HG03097 (cell line): ENCODE measurements around the gene ARL14EP.

Experiments
- ATAC-seq: cut with Tn5 transposase; IDR thresholded peaks from one replicate; pipeline ENCODE4 v1.9.1; 2021; ENCODE audit not compliant: unreplicated experiment, low FRiP score

The ARL14EP gene

GRCh38 chr11:30322826-30323710 is at the start of gene ARL14EP:
Gene ARL14EP, plus strand, starts transcription at chr11:30323104. Its CDS starts 7,845 bp downstream, at chr11:30330949.
- peak; percentile 98 for ATAC-seq

GRCh38 chr11:30277176-30277575 is 45.7 kb upstream of the ARL14EP start:
- ATAC-seq, result no peak

- no peak for ATAC-seq
These were observed 43.1 kb upstream of the ARL14EP start for GRCh38 chr11:30279796-30280195.

- peak; percentile 39 for ATAC-seq
These were observed 41.2 kb upstream of the ARL14EP start for GRCh38 chr11:30281476-30282288.

- ATAC-seq, result peak; percentile 99
These were observed 40.6 kb upstream of the ARL14EP start for GRCh38 chr11:30282289-30282631.

GRCh38 chr11:30284836-30285235 is 38.1 kb upstream of the ARL14EP start:
- no peak for ATAC-seq

- no peak for ATAC-seq
These were observed 37.3 kb upstream of the ARL14EP start for GRCh38 chr11:30285416-30286121.

- ATAC-seq, result no peak
These were observed 31.6 kb upstream of the ARL14EP start for GRCh38 chr11:30291331-30291730.

- no peak for ATAC-seq
These were observed 30.4 kb upstream of the ARL14EP start for GRCh38 chr11:30292545-30292944.

GRCh38 chr11:30295178-30295885 is 27.6 kb upstream of the ARL14EP start:
- no peak for ATAC-seq

- no peak for ATAC-seq
These were observed 18.3 kb upstream of the ARL14EP start for GRCh38 chr11:30304620-30305019.

GRCh38 chr11:30310623-30311022 is 12.3 kb upstream of the ARL14EP start:
- peak; percentile 88 for ATAC-seq

- ATAC-seq, result no peak
These were observed 11.7 kb upstream of the ARL14EP start for GRCh38 chr11:30311189-30311588.

- ATAC-seq, result peak; percentile 32
These were observed 10.7 kb upstream of the ARL14EP start for GRCh38 chr11:30312243-30312642.

GRCh38 chr11:30313580-30313979 is 9.3 kb upstream of the ARL14EP start:
- ATAC-seq, result no peak

GRCh38 chr11:30314625-30315024 is 8.3 kb upstream of the ARL14EP start:
- no peak for ATAC-seq

GRCh38 chr11:30316237-30316636 is 6.7 kb upstream of the ARL14EP start:
- no peak for ATAC-seq

GRCh38 chr11:30317030-30317429 is 5.9 kb upstream of the ARL14EP start:
- no peak for ATAC-seq

- no peak for ATAC-seq
These were observed 1.6 kb upstream of the ARL14EP start for GRCh38 chr11:30321321-30321720.

- ATAC-seq, result no peak
These were observed 713 bp upstream of the ARL14EP start for GRCh38 chr11:30322191-30322590.
